HepG2 (cell line): Measurements from ENCODE around the gene FGF1. TPM values are rescaled to one million over a fixed set of nuclear protein-coding genes. Genes with fewer than 3 reads are reported as not detected.
A peak's percentile ranks its signal among the peaks of the same experiment; 100 is the strongest.

Experiments used
- DZIP1 ChIP-seq: sonication (generic); formaldehyde crosslinking; IDR thresholded peaks from 2 replicates; pipeline ENCODE4 v1.5.0; 2020; ENCODE audit warnings: mild to moderate bottlenecking, missing genetic modification reagents
- FOXO1 ChIP-seq: sonication (generic); formaldehyde crosslinking; IDR thresholded peaks from 2 replicates; pipeline ENCODE4 v1.4.0; 2020; ENCODE audit warnings: missing genetic modification reagents
- HOMEZ ChIP-seq: IDR thresholded peaks from 2 replicates; pipeline ENCODE4 v1.6.1; 2016; ENCODE audit warnings: low read depth
- KDM2A ChIP-seq: sonication (generic); formaldehyde crosslinking; IDR thresholded peaks from 2 replicates; pipeline ENCODE4 v1.4.0; 2020; ENCODE audit warnings: low read depth, missing genetic modification reagents, borderline replicate concordance
- MYC ChIP-seq: sonication (generic); formaldehyde crosslinking; IDR thresholded peaks from 2 replicates; pipeline ENCODE4 v1.9.0; 2021; ENCODE audit warnings: missing genetic modification reagents, borderline replicate concordance
- PITX1 ChIP-seq: sonication (generic); formaldehyde crosslinking; IDR thresholded peaks from 2 replicates; pipeline ENCODE4 v1.5.1; 2020; ENCODE audit warnings: mild to moderate bottlenecking, missing genetic modification reagents
- RELA ChIP-seq: sonication (generic); formaldehyde crosslinking; IDR thresholded peaks from 2 replicates; pipeline ENCODE4 v1.4.0; 2020; ENCODE audit warnings: missing genetic modification reagents
- SNAPC4 ChIP-seq: sonication (generic); formaldehyde crosslinking; IDR thresholded peaks from 2 replicates; pipeline ENCODE4 v1.4.0; 2020; ENCODE audit warnings: mild to moderate bottlenecking, missing genetic modification reagents
- ZFP91 ChIP-seq: sonication (generic); formaldehyde crosslinking; IDR thresholded peaks from 2 replicates; pipeline ENCODE4 v1.9.0; 2022; ENCODE audit warnings: missing genetic modification reagents, mild to moderate bottlenecking, borderline replicate concordance
- ZNF816 ChIP-seq: sonication (generic); formaldehyde crosslinking; IDR thresholded peaks from 2 replicates; pipeline ENCODE4 v1.8.0; 2022; ENCODE audit warnings: missing genetic modification reagents, mild to moderate bottlenecking, borderline replicate concordance
- polyA plus RNA-seq, 8 experiments: library from polyadenylated mRNA; depleted of rRNA in 3 of 8; stranded (reverse) in 7 of 8; unstranded in 1 of 8; fragments of >200 nt; fragmentation: Illumina TruSeq in 4 of 8; extraction: Trizol in 4 of 8; gene quantifications; 2 replicates each; pipeline versions ENCODE4 v1.2.1 to v1.2.3, GENCODE V29; 2011 to 2016; ENCODE audit warnings: low read depth in 4 of 8, missing spikeins in 1 of 8, mixed read lengths in 1 of 8; ENCODE audit not compliant: insufficient read depth in 1 of 8
- total RNA-seq, 5 experiments: library from RNA; depleted of rRNA; stranded (reverse); fragments of >200 nt; fragmentation: Illumina TruSeq; extraction: Trizol; gene quantifications; 2 replicates each; pipeline ENCODE4 v1.2.3, GENCODE V29; 2016; ENCODE audit warnings: low read depth in 1 of 5

The FGF1 gene
- total and polyA plus RNA-seq, 2 of the 13 experiments (the other 11 are each of a cell fraction or from before 2014, with no cell fraction given), result not detected

- peak; percentile 60; the same call in 1 of the 2 replicates for TF ChIP-seq FOXO1 (CRISPR knock-in tag)
- 0 out of 2 replicates have a peak, but pooled peaks have one; percentile 27 for TF ChIP-seq ZFP91 (CRISPR knock-in tag)
- no peak for TF ChIP-seq MYC (CRISPR knock-in tag)
- no peak for TF ChIP-seq DZIP1 (CRISPR knock-in tag)
- 0 out of 2 replicates have a peak, but pooled peaks have one; percentile 58 for TF ChIP-seq HOMEZ (CRISPR knock-in tag)
- peak; percentile 55; the same call in 1 of the 2 replicates for TF ChIP-seq PITX1 (CRISPR knock-in tag)
- peak; percentile 58; the same call in 1 of the 2 replicates for TF ChIP-seq KDM2A (CRISPR knock-in tag)
- TF ChIP-seq RELA (CRISPR knock-in tag), result 0 out of 2 replicates have a peak, but pooled peaks have one; percentile 70
- TF ChIP-seq SNAPC4 (CRISPR knock-in tag), result no peak
- TF ChIP-seq ZNF816 (CRISPR knock-in tag), result no peak
Measured at GRCh38 chr5:142655339-142656267, 30.3 kb downstream of the FGF1 start (continued).
